Stimulated activated CD4-positive, alpha-beta T cell treated with anti-CD3 and anti-CD28 coated beads, Interleukin-2, amount 100 ng/mL, for 48 hours (primary cell): ENCODE data around the gene ZNF280D.
"Not testable (repeated sequence)": the region's sequence is repeated elsewhere in the genome, so short reads cannot be mapped to it uniquely, and the experiment has no call there.

Experiments
- DNase-seq, 2 donors: peaks; one replicate each; pipeline ENCODE4 v3.0.0-alpha.2; 2020

Gene ZNF280D

GRCh38 chr15:56709502-56709901 is 23.8 kb downstream of the ZNF280D start:
- DNase-seq, result not testable (repeated sequence)

- DNase-seq, result no peak
These were observed 33.6 kb downstream of the ZNF280D start for GRCh38 chr15:56699743-56700142.

GRCh38 chr15:56698270-56698669 is 35.0 kb downstream of the ZNF280D start:
- DNase-seq, result no peak

GRCh38 chr15:56693761-56694160 is 39.5 kb downstream of the ZNF280D start:
- no peak for DNase-seq

GRCh38 chr15:56690733-56691132 is 42.6 kb downstream of the ZNF280D start:
- no peak for DNase-seq

GRCh38 chr15:56683908-56684307 is 49.4 kb downstream of the ZNF280D start:
- no peak for DNase-seq

GRCh38 chr15:56681113-56681512 is 52.2 kb downstream of the ZNF280D start:
- no peak for DNase-seq

GRCh38 chr15:56679225-56679624 is 54.1 kb downstream of the ZNF280D start:
- no peak for DNase-seq

GRCh38 chr15:56678571-56678970 is 54.7 kb downstream of the ZNF280D start:
- no peak for DNase-seq

- no peak for DNase-seq
These were observed 56.0 kb downstream of the ZNF280D start for GRCh38 chr15:56677271-56677670.

- DNase-seq, result no peak
These were observed 57.4 kb downstream of the ZNF280D start for GRCh38 chr15:56675930-56676329.

GRCh38 chr15:56674857-56675256 is 58.5 kb downstream of the ZNF280D start:
- no peak for DNase-seq

GRCh38 chr15:56672721-56673120 is 60.6 kb downstream of the ZNF280D start:
- no peak for DNase-seq

- DNase-seq, result no peak
These were observed 65.8 kb downstream of the ZNF280D start for GRCh38 chr15:56667517-56667916.

GRCh38 chr15:56660943-56661342 is 72.4 kb downstream of the ZNF280D start:
- DNase-seq, result no peak

GRCh38 chr15:56659197-56659596 is 74.1 kb downstream of the ZNF280D start:
- DNase-seq, result no peak

GRCh38 chr15:56654624-56655023 is 78.7 kb downstream of the ZNF280D start:
- no peak for DNase-seq

GRCh38 chr15:56654216-56654615 is 79.1 kb downstream of the ZNF280D start:
- no peak for DNase-seq

- DNase-seq, result no peak
These were observed 79.5 kb downstream of the ZNF280D start for GRCh38 chr15:56653787-56654186.

- DNase-seq, result no peak
These were observed 80.2 kb downstream of the ZNF280D start for GRCh38 chr15:56653107-56653506.

GRCh38 chr15:56648311-56648710 is 85.0 kb downstream of the ZNF280D start:
- no peak for DNase-seq

GRCh38 chr15:56640549-56640948 is 92.8 kb downstream of the ZNF280D start:
- DNase-seq, result no peak

- DNase-seq, result no peak
These were observed 93.2 kb downstream of the ZNF280D start for GRCh38 chr15:56640127-56640526.

- no peak for DNase-seq
These were observed 93.7 kb downstream of the ZNF280D start for GRCh38 chr15:56639631-56640030.

- DNase-seq, result no peak
These were observed 101.5 kb downstream of the ZNF280D start for GRCh38 chr15:56631765-56632164.
